ENCODE data around the gene KLHL14. TPM values are rescaled to one million over a fixed set of nuclear protein-coding genes. Genes with fewer than 3 reads are reported as not detected.

The KLHL14 gene
- total and polyA plus RNA-seq, 2 experiments from 2014 or later, result 0.44 to 1.9 TPM

DNA sequence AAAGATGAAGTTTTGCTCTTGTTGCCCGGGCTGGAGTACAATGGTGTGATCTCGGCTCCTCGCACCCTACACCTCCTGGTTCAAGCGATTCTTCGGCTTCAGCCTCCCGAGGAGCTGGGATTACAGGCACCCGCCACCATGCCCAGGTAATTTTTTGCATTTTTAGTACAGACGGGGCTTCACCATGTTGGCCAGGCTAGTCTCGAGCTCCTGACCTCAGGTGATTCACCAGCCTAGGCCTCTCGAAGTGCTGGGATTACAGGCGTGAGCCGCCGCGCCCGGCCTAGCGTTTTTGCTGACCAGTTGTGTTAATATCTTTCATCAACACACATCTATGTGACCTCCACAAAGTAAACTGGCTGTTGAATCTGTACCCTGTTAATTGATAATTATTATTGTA, 49.4 kb upstream of the KLHL14 start:
- Histone ChIP-seq H3K79me2 (replicated peaks; ENCODE audit: insufficient read depth) (no peaks in the 10 kb centered on the region), H3K27me3 (ENCODE audit: insufficient read depth) (no peaks in the 10 kb centered on the region), H3K9me2 (ENCODE audit: insufficient read depth) (no peaks in the 10 kb centered on the region), H3K4me3 (no peak overlapping the region), H3K27ac (ENCODE audit: low read depth) (no peak overlapping the region), H3F3A (replicated peaks; ENCODE audit: low read depth) (no peaks in the 10 kb centered on the region), H3K4me2 (no peak overlapping the region), H2AFZ (no peak overlapping the region), H3K36me3 (ENCODE audit: insufficient read depth) (no peaks in the 10 kb centered on the region), H4K20me1 (replicated peaks; ENCODE audit: insufficient read depth) (no peaks in the 10 kb centered on the region), H3K4me1 (ENCODE audit: insufficient read depth) (no peaks in the 10 kb centered on the region)
- ATAC-seq, result no peak
- no peaks in the 10 kb centered on the region for H3K9me3 Mint-ChIP-seq
- no peaks in the 10 kb centered on the region for H3K27me3 Mint-ChIP-seq (ENCODE audit: insufficient read depth, low read depth, poor library complexity)
- H3K27ac Mint-ChIP-seq, result no peak overlapping the region
- H3K4me1 Mint-ChIP-seq, result no peaks in the 10 kb centered on the region
- TF ChIP-seq JUNB (IDR thresholded peaks at IDR 0.05; ENCODE audit: unreplicated experiment), result no peak
- TF ChIP-seq POLR2AphosphoS5 (IDR thresholded peaks at IDR 0.05; ENCODE audit: low read depth), result no peak
- TF ChIP-seq ZNF114 (CRISPR knock-in tag; IDR thresholded peaks at IDR 0.05), result no peak
- TF ChIP-seq CREB1 (CRISPR knock-in tag; IDR thresholded peaks at IDR 0.05; ENCODE audit: low read depth), result no peak
- TF ChIP-seq, protein P1, sequence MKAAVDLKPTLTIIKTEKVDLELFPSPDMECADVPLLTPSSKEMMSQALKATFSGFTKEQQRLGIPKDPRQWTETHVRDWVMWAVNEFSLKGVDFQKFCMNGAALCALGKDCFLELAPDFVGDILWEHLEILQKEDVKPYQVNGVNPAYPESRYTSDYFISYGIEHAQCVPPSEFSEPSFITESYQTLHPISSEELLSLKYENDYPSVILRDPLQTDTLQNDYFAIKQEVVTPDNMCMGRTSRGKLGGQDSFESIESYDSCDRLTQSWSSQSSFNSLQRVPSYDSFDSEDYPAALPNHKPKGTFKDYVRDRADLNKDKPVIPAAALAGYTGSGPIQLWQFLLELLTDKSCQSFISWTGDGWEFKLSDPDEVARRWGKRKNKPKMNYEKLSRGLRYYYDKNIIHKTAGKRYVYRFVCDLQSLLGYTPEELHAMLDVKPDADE (IDR thresholded peaks at IDR 0.05), result no peak
- TF ChIP-seq, protein P2, sequence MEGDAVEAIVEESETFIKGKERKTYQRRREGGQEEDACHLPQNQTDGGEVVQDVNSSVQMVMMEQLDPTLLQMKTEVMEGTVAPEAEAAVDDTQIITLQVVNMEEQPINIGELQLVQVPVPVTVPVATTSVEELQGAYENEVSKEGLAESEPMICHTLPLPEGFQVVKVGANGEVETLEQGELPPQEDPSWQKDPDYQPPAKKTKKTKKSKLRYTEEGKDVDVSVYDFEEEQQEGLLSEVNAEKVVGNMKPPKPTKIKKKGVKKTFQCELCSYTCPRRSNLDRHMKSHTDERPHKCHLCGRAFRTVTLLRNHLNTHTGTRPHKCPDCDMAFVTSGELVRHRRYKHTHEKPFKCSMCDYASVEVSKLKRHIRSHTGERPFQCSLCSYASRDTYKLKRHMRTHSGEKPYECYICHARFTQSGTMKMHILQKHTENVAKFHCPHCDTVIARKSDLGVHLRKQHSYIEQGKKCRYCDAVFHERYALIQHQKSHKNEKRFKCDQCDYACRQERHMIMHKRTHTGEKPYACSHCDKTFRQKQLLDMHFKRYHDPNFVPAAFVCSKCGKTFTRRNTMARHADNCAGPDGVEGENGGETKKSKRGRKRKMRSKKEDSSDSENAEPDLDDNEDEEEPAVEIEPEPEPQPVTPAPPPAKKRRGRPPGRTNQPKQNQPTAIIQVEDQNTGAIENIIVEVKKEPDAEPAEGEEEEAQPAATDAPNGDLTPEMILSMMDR (conservative IDR thresholded peaks at IDR 0.05; ENCODE audit: low read depth in 2 of 2), result no peak
- TF ChIP-seq, protein P3, sequence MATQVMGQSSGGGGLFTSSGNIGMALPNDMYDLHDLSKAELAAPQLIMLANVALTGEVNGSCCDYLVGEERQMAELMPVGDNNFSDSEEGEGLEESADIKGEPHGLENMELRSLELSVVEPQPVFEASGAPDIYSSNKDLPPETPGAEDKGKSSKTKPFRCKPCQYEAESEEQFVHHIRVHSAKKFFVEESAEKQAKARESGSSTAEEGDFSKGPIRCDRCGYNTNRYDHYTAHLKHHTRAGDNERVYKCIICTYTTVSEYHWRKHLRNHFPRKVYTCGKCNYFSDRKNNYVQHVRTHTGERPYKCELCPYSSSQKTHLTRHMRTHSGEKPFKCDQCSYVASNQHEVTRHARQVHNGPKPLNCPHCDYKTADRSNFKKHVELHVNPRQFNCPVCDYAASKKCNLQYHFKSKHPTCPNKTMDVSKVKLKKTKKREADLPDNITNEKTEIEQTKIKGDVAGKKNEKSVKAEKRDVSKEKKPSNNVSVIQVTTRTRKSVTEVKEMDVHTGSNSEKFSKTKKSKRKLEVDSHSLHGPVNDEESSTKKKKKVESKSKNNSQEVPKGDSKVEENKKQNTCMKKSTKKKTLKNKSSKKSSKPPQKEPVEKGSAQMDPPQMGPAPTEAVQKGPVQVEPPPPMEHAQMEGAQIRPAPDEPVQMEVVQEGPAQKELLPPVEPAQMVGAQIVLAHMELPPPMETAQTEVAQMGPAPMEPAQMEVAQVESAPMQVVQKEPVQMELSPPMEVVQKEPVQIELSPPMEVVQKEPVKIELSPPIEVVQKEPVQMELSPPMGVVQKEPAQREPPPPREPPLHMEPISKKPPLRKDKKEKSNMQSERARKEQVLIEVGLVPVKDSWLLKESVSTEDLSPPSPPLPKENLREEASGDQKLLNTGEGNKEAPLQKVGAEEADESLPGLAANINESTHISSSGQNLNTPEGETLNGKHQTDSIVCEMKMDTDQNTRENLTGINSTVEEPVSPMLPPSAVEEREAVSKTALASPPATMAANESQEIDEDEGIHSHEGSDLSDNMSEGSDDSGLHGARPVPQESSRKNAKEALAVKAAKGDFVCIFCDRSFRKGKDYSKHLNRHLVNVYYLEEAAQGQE (IDR thresholded peaks at IDR 0.05; ENCODE audit: unreplicated experiment), result no peak
- no peak for TF ChIP-seq STAT1 (IDR thresholded peaks at IDR 0.05; ENCODE audit: unreplicated experiment)
- no peak for TF ChIP-seq EZH2 (IDR thresholded peaks at IDR 0.05; ENCODE audit: low read depth, unreplicated experiment)
- TF ChIP-seq, protein P4, sequence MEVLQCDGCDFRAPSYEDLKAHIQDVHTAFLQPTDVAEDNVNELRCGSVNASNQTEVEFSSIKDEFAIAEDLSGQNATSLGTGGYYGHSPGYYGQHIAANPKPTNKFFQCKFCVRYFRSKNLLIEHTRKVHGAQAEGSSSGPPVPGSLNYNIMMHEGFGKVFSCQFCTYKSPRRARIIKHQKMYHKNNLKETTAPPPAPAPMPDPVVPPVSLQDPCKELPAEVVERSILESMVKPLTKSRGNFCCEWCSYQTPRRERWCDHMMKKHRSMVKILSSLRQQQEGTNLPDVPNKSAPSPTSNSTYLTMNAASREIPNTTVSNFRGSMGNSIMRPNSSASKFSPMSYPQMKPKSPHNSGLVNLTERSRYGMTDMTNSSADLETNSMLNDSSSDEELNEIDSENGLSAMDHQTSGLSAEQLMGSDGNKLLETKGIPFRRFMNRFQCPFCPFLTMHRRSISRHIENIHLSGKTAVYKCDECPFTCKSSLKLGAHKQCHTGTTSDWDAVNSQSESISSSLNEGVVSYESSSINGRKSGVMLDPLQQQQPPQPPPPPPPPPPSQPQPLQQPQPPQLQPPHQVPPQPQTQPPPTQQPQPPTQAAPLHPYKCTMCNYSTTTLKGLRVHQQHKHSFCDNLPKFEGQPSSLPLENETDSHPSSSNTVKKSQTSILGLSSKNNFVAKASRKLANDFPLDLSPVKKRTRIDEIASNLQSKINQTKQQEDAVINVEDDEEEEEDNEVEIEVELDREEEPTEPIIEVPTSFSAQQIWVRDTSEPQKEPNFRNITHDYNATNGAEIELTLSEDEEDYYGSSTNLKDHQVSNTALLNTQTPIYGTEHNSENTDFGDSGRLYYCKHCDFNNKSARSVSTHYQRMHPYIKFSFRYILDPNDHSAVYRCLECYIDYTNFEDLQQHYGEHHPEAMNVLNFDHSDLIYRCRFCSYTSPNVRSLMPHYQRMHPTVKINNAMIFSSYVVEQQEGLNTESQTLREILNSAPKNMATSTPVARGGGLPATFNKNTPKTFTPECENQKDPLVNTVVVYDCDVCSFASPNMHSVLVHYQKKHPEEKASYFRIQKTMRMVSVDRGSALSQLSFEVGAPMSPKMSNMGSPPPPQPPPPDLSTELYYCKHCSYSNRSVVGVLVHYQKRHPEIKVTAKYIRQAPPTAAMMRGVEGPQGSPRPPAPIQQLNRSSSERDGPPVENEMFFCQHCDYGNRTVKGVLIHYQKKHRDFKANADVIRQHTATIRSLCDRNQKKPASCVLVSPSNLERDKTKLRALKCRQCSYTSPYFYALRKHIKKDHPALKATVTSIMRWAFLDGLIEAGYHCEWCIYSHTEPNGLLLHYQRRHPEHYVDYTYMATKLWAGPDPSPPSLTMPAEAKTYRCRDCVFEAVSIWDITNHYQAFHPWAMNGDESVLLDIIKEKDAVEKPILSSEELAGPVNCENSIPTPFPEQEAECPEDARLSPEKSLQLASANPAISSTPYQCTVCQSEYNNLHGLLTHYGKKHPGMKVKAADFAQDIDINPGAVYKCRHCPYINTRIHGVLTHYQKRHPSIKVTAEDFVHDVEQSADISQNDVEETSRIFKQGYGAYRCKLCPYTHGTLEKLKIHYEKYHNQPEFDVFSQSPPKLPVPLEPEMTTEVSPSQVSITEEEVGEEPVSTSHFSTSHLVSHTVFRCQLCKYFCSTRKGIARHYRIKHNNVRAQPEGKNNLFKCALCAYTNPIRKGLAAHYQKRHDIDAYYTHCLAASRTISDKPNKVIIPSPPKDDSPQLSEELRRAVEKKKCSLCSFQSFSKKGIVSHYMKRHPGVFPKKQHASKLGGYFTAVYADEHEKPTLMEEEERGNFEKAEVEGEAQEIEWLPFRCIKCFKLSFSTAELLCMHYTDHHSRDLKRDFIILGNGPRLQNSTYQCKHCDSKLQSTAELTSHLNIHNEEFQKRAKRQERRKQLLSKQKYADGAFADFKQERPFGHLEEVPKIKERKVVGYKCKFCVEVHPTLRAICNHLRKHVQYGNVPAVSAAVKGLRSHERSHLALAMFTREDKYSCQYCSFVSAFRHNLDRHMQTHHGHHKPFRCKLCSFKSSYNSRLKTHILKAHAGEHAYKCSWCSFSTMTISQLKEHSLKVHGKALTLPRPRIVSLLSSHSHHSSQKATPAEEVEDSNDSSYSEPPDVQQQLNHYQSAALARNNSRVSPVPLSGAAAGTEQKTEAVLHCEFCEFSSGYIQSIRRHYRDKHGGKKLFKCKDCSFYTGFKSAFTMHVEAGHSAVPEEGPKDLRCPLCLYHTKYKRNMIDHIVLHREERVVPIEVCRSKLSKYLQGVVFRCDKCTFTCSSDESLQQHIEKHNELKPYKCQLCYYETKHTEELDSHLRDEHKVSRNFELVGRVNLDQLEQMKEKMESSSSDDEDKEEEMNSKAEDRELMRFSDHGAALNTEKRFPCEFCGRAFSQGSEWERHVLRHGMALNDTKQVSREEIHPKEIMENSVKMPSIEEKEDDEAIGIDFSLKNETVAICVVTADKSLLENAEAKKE (CRISPR knock-in tag; IDR thresholded peaks at IDR 0.05), result no peak
- TF ChIP-seq NANOG (IDR thresholded peaks at IDR 0.05; ENCODE audit: borderline replicate concordance), result no peak
- TF ChIP-seq ZNF331 (CRISPR knock-in tag; IDR thresholded peaks at IDR 0.05; ENCODE audit: low read depth), result no peak
- no peak for TF ChIP-seq EZH2phosphoT487 (IDR thresholded peaks at IDR 0.05; ENCODE audit: unreplicated experiment)
- no peak overlapping the region for H3K4me3 Mint-ChIP-seq
- no peaks in the 10 kb centered on the region for H3K36me3 Mint-ChIP-seq (ENCODE audit: low read depth)
- DNase-seq (ENCODE audit: low spot score), result no peak

Measured in GM23338 (cell line).